ELF-1 (cell line): ENCODE data around the gene ANXA11.
"Not testable (repeated sequence)": the region's sequence is repeated elsewhere in the genome, so short reads cannot be mapped to it uniquely, and the experiment has no call there.

Source experiments
- DNase-seq: peaks from one replicate; pipeline ENCODE4 v3.0.0-alpha.2; 2016; ENCODE audit warnings: low read depth, low spot score

The ANXA11 gene

GRCh38 chr10:80146918-80147317 is 58.4 kb downstream of the ANXA11 start:
- no peak for DNase-seq

- not testable (repeated sequence) for DNase-seq
These were observed 59.7 kb downstream of the ANXA11 start for GRCh38 chr10:80145406-80146308.

- DNase-seq = no peak
These were observed 60.6 kb downstream of the ANXA11 start for GRCh38 chr10:80144696-80145131.

- DNase-seq = no peak
These were observed 61.2 kb downstream of the ANXA11 start for GRCh38 chr10:80144067-80144695.

- no peak for DNase-seq
These were observed 63.5 kb downstream of the ANXA11 start for GRCh38 chr10:80141696-80142460.

- DNase-seq = no peak
These were observed 65.1 kb downstream of the ANXA11 start for GRCh38 chr10:80140251-80140650.

- DNase-seq = no peak
These were observed 66.1 kb downstream of the ANXA11 start for GRCh38 chr10:80139265-80139664.

- no peak for DNase-seq
These were observed 67.4 kb downstream of the ANXA11 start for GRCh38 chr10:80137920-80138319.

- DNase-seq = peak; percentile 25
These were observed 68.1 kb downstream of the ANXA11 start for GRCh38 chr10:80137031-80137862.

- DNase-seq = no peak
These were observed 69.2 kb downstream of the ANXA11 start for GRCh38 chr10:80136134-80136571.

GRCh38 chr10:80133687-80134086 is 71.7 kb downstream of the ANXA11 start:
- DNase-seq = not testable (repeated sequence)

GRCh38 chr10:80133206-80133605 is 72.1 kb downstream of the ANXA11 start:
- DNase-seq = no peak

GRCh38 chr10:80132299-80133139 is 72.8 kb downstream of the ANXA11 start, which contains the start of gene PLAC9:
TSS of gene PLAC9 (plus strand) at chr10:80132730. CDS start at chr10:80132763, 33 bp downstream.
- DNase-seq = peak; percentile 55

GRCh38 chr10:80131499-80131901 is 73.8 kb downstream of the ANXA11 start:
- peak; percentile 58 for DNase-seq

GRCh38 chr10:80126876-80127275 is 78.5 kb downstream of the ANXA11 start:
- DNase-seq = no peak

- DNase-seq = no peak
These were observed 82.6 kb downstream of the ANXA11 start for GRCh38 chr10:80122746-80123145.

GRCh38 chr10:80122110-80122710 is 83.1 kb downstream of the ANXA11 start:
- DNase-seq = no peak

- no peak for DNase-seq
These were observed 86.7 kb downstream of the ANXA11 start for GRCh38 chr10:80118669-80119068.

- no peak for DNase-seq
These were observed 94.4 kb downstream of the ANXA11 start for GRCh38 chr10:80110986-80111385.
